ENCODE measurements around the gene SLC22A1. TPM values are rescaled to one million over a fixed set of nuclear protein-coding genes. Genes with fewer than 3 reads are reported as not detected.

The SLC22A1 gene
- total RNA-seq, 1 experiment from 2014 or later, result 1.2 TPM

- TF ChIP-seq AR (CRISPR knock-in tag; IDR thresholded peaks at IDR 0.05) (no peak), ZMAT4 (CRISPR knock-in tag; IDR thresholded peaks at IDR 0.05) (no peak), HMGA2 (CRISPR knock-in tag; IDR thresholded peaks at IDR 0.05) (no peak), JUN (CRISPR knock-in tag; IDR thresholded peaks at IDR 0.05) (no peak), E2F5 (CRISPR knock-in tag; IDR thresholded peaks at IDR 0.05) (no peak), USF1 (CRISPR knock-in tag; IDR thresholded peaks at IDR 0.05) (no peak), OVOL2 (CRISPR knock-in tag; IDR thresholded peaks at IDR 0.05; ENCODE audit: borderline replicate concordance) (no peak), MYBL2 (CRISPR knock-in tag; IDR thresholded peaks at IDR 0.05) (no peak), FOXJ3 (CRISPR knock-in tag; IDR thresholded peaks at IDR 0.05; ENCODE audit: borderline replicate concordance) (no peak), NR1H2 (CRISPR knock-in tag; IDR thresholded peaks at IDR 0.05) (no peak), ZNF281 (CRISPR knock-in tag; IDR thresholded peaks at IDR 0.05) (no peak)
These were observed 42.5 kb upstream of the SLC22A1 start (continued) for GRCh38 chr6:160078883-160079685.

GRCh38 chr6:160079686-160080043 lies 42.0 kb upstream of the SLC22A1 start:
- Mint-ChIP-seq H3K27ac (no peak overlapping the region), H3K9me3 (peaks cover 21% of the 10 kb centered on the region), H3K27me3 (ENCODE audit: low read depth) (no peaks in the 10 kb centered on the region), H3K4me1 (no peaks in the 10 kb centered on the region), H3K4me3 (no peak overlapping the region), H3K36me3 (peaks cover 72% of the 10 kb centered on the region)
- TF ChIP-seq E2F1 (CRISPR knock-in tag; IDR thresholded peaks at IDR 0.05) (no peak), MYBL2 (CRISPR knock-in tag; IDR thresholded peaks at IDR 0.05) (no peak), ZNF138 (CRISPR knock-in tag; conservative IDR thresholded peaks at IDR 0.05) (no peak), ELF4 (CRISPR knock-in tag; IDR thresholded peaks at IDR 0.05; ENCODE audit: low read depth) (no peak), STAT6 (CRISPR knock-in tag; conservative IDR thresholded peaks at IDR 0.05; ENCODE audit: low read depth) (no peak)
- DNase-seq (ENCODE audit: low spot score) (no peak), ATAC-seq (no peak)
- POLR2A ChIA-PET, result no interaction called here
- CTCF ChIA-PET, result no interaction called here
